CD4-positive, alpha-beta T cell treated with Interleukin-4 for 1 hour (primary cell): ENCODE results near the gene TBX4.
A peak's percentile ranks its signal among the peaks of the same experiment; 100 is the strongest.

Experiments used
- DNase-seq, 2 donors: peaks; one replicate each; pipeline ENCODE4 v3.0.0-alpha.2; 2020 to 2022

The TBX4 gene

GRCh38 chr17:61455324-61456060, 3.3 kb downstream of the TBX4 start:
- DNase-seq: peak in 1 of 2 donors; percentile 8

- no peak for DNase-seq
Measured at GRCh38 chr17:61456061-61456681, 3.9 kb downstream of the TBX4 start.

- DNase-seq: peak in 1 of 2 donors; percentile 9
Measured at GRCh38 chr17:61456688-61457225, 4.5 kb downstream of the TBX4 start.

DNA sequence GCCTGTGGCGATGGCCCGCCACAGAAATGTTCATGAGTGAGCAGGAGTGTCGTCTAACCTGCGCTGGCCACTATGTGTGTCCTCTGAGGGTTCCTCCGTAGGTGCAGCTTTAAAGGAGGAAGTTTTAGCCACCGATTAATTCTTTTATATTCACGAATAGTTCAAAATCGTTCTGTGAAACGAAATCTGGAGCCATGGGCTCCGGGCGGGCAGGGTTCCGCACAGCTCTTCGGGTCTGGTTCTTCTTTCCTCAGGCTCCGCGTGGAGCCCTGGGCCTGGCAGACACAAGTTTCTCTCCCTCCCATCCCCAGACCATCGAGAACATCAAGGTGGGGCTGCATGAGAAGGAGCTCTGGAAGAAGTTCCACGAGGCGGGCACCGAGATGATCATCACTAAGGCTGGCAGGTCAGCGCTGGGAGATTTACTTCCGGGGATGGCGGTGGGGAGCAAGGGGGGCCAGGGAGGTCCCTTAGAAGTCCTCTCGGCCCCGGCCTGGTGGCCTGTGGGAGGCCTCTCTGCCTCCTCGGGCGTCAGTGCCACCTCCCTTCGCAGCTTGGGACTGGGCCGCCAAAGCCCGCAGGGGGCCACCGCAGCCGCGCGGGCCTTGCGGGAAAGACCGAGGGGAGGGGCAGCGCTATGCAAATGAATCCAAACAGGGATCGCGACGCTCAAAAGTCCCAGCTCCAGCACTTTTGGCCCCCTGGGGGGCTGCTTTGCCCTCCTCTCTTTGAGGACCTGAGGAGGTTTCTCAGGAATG, 5.2 kb downstream of the TBX4 start:
- peak in 1 of 2 donors; percentile 5 for DNase-seq

GRCh38 chr17:61458000-61458399, 5.8 kb downstream of the TBX4 start:
- peak in 1 of 2 donors; percentile 5 for DNase-seq

DNA sequence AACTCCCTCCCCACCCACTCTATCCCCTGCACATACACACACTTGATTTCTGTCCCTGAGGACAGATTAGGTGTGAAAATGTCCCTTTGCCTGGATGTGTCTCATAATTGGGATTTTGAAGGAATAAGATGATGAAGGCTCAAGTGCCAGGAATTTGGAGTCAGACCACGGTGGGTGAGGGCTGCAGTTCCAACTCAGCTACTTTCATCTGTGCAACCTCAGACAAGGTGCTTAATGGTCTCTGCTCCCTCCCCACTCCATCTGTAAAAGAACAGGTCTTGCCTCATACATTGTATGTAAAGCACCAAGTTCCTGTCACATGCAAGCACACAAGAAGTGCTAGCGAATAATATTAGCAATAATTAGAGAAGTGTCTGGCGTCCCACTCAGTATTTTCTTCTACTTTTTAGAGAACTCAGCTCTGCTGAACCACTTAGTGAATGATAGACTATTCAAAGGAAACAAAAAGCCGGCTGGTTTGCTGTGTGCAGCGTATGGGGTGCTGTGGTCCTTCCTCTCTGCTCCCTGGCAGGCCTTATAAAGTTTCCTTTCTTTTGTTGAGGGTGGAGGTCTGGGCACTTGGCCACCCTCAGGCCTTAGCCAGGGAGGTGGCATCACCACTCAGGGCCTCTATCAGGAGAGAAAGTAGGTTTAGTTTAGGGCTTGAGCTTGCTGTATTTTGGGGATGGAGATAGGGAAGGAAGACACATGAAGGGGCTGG, 6.4 kb downstream of the TBX4 start:
- no peak for DNase-seq

DNA sequence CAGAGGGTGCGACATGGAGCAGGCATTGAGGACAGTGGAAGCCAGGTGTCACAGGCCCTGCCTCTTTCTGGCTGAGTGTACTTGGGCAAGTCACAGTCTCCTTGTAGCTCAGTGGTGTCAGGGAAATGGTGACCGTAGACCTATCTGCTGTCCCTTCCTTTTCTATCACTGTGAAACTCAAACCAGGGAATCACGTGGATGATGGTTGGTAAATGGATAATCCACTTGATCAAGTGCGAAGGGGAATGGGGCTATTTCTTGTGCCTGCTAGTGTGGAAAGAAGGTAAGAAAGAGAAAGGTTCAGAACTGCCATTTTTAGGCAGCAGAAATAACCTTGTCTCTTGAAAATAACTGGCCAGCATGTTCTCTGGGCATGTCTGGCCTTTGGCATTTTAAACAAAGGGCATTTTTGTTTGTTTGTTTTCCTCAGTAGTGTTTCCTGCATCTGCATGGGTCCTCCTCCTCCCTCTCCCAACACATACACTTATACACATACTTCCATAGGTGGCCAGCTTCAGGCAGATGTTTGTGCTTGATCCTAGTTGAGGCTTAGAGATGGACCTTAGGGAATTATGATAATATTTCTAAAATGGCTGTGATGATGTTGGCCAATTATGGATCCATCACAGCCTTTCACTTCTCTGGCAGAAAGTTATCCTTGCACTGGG, 7.1 kb downstream of the TBX4 start:
- no peak for DNase-seq

- DNase-seq: no peak
Measured at GRCh38 chr17:61459939-61460718, 7.9 kb downstream of the TBX4 start.

GRCh38 chr17:61460796-61461585, 8.8 kb downstream of the TBX4 start:
- no peak for DNase-seq

GRCh38 chr17:61461586-61461966, 9.4 kb downstream of the TBX4 start:
- no peak for DNase-seq

GRCh38 chr17:61461967-61462718, 9.9 kb downstream of the TBX4 start:
- no peak for DNase-seq

GRCh38 chr17:61462719-61463315, 10.6 kb downstream of the TBX4 start:
- DNase-seq: no peak

DNA sequence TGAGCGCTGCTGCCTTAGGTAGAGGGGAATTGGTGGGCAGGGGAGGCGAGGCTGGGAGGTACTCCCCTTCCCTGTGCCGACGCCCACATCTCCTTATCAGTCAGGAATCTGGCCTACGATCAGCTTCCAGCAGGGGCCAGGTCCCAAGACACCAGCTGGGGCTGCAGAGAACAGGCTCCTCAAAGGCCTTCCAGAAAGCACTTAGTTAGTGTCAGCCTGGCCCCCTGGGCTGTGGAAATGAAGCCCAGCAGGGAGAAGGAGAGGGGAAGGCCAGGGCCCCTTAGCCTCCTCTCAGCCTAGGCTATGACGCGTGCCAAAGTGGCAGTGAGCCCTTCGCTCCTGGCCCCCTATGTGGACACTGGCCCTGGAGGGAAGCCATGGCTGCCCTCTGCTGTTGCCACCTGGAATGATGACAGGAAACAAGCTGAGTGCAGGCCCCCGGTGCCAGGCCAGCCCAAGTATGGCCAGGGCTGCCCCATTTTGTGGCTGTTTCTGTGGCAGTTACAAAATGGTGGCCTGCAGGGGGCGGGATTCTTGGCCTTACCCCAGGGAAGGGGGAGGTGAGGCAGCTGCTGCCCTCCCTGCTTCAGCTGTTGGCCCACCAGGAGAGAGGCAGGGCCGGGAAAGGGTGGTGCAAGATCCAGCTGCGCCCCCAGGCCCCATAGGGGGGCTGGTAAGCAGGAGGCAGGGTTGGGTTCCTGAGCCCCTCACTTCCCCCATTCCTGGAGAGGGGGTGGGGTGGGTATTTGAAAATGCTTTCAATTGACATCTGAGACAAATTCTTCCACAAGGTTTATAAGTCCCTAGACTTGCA, 11.3 kb downstream of the TBX4 start:
- no peak for DNase-seq

DNA sequence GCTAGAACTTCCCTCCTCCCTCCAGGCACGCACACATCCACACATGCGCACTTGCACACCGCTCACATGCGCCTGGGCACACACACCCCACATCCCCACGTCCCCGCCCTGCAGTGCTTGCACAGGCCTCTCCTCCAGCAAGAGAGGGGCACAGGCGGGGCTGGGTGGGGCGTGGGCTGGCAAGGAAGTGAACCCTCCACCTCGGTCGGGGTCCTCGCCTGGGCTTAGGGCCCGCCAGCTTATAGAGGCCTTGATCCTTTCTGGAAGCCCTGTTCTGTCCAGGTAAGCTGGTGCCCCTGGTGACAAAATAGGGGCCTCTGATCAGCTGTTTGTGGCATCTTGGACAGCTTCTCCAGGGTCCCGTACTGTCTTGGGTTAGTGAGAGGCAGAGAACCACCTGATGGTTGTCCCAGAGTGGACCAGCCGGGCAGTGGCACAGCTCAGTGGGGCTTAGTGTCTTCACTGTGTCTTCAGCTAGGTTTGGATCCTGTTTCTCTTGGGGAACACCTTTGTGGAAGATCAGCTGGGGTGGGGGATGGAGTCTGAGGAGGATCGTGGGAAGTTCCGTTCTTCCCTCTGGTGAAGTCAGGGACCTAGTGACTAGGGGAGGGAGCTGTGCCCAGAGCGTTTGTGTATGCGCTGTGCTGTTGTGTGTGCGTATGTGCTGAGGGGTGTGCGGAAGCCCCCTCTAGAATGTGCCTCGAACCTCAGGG, 12.1 kb downstream of the TBX4 start:
- DNase-seq: no peak

DNA sequence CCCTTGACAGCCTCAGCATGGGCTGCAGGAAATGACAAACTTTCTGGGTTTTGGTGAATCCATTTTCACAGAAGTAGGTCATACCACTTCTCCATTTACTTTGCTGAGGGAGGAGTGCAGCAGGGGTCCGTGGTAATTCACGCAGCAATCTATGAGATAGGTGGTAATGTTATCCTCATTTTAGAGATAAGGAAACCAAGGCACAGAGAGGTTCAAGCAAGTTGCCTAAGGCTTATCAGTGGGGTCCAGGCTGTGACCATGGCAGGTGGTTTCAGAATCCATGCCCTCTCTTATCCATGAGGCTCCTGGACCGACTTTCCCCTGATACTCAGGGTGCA, 12.6 kb downstream of the TBX4 start:
- no peak for DNase-seq

DNA sequence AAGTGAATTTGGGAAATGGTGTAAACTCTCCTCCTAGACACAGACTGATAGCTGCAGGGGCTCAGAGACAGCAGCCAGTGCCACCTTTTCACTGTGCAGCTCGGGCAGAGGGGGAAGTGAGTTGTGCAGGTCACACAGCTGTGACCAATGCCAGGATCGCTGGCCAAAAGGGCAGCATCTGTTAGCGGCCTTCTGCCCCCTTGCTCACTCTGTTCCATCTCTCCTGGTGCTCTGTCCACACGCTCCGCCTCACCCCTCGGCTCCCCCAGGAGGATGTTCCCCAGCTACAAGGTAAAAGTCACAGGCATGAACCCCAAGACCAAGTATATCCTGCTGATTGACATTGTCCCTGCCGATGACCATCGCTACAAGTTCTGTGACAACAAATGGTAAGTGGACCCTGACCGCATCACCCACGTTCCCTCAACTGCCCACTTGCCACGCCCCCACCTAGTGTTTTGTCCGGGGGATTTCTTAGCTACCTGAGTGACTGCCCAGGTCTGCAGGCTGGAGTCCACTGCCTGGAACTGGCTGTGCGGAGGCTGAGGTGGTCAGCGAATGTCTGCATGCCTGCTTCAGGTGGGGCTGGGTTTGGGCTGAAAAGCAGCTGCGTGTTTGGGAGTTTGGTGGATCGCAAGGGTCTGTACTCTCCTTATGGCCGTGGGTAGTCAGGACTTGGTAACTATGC, 13.5 kb downstream of the TBX4 start:
- DNase-seq: no peak

DNA sequence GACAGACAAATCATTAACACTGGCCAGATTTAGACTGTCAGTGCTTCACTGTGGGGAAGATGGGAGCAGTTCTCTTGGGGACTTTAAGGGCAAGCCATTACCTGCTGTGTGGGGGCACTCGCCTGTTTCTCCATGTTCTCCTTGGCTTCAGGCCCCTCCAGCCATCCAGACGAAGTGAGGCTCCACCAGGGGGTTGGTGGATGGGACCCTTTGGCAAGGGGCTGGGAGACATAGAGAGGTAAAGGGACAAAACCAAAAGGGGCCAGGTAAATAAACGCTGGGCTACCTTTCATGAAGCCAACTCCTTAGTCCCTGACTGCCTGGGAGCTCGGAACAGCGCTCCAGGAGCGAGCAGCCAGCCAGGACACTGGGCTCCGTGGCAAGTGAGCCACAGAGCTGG, 14.0 kb downstream of the TBX4 start:
- no peak for DNase-seq
